ENCODE measurements around the gene CROCC. TPM values are rescaled to one million over a fixed set of nuclear protein-coding genes. Genes with fewer than 3 reads are reported as not detected.

Gene CROCC
- total and polyA plus RNA-seq, 9 of the 15 experiments (the other 6 are each of a cell fraction or from before 2014, with no cell fraction given): 0.17 to 15.4 (median 7.6) TPM

GRCh38 chr1:16958475-16958874 is 36.7 kb downstream of the CROCC start:
- Histone ChIP-seq H3K9me3 (replicated peaks; ENCODE audit: control insufficient read depth, insufficient read depth, low read depth, low read length) (no peaks in the 10 kb centered on the region), H3K9ac (ENCODE audit: insufficient read depth in 1 of 2, low read depth in 2 of 2, low read length in 2 of 2) (no peak overlapping the region), H3K79me2 (ENCODE audit: control insufficient read depth, insufficient read depth, low read length) (no peaks in the 10 kb centered on the region), H3K27ac (ENCODE audit: extremely low read depth, low read depth, low read length) (no peak overlapping the region), H3K27me3 (ENCODE audit: control insufficient read depth in 2 of 2, insufficient read depth in 2 of 2, low read length in 2 of 2) (peaks cover 15 to 32% of the 10 kb centered on the region in 2 experiments; a peak in 4 of 5 replicates), H3K36me3 (ENCODE audit: control insufficient read depth, insufficient read depth, low read length) (no peaks in the 10 kb centered on the region), H3K9me1 (ENCODE audit: control insufficient read depth, insufficient read depth, low read length) (no peaks in the 10 kb centered on the region), H2AFZ (ENCODE audit: low read depth, low read length) (no peak overlapping the region), H3K4me2 (ENCODE audit: insufficient read depth, low read length) (no peak overlapping the region), H4K20me1 (replicated peaks; ENCODE audit: control insufficient read depth, insufficient read depth, low read length) (peaks cover 16% of the 10 kb centered on the region; the same call in 1 of the 2 replicates), H3K4me3 (no peak overlapping the region), H3K4me1 (replicated peaks in 1 of 2; ENCODE audit: control insufficient read depth in 2 of 2, insufficient read depth in 2 of 2, low read length in 2 of 2) (peaks cover 0 to 33% of the 10 kb centered on the region in 2 experiments; a peak in 2 of 5 replicates)
- ATAC-seq (no peak), DNase-seq (ENCODE audit: extremely low read depth in 1 of 4, low spot score in 3 of 4) (no peak), FAIRE-seq (no peak)
- BruUV-seq (replicated peaks): no TSS peak
- WGBS (ENCODE audit: insufficient coverage, low coverage, missing lambda C conversion rate): 64% methylated on average over 12 of the region's 12 CpGs
- intact Hi-C loops (cut with micrococcal nuclease) (no loop called here), in situ Hi-C loops (cut with MboI) (loop anchor here (5.0 kb wide), 1 partner anchor 94 kb away; the partner anchor contains the start of gene SDHB)
- POLR2A ChIA-PET: no interaction called here
- CTCF ChIA-PET (ENCODE audit: low intra/inter-chr PET ratio): no interaction called here
- TF ChIP-seq SMARCB1 (IDR thresholded peaks at IDR 0.05; ENCODE audit: insufficient read length, low read depth) (no peak), GTF2B (IDR thresholded peaks at IDR 0.05; ENCODE audit: extremely low read depth, insufficient read length) (no peak), CREBBP (IDR thresholded peaks at IDR 0.05; ENCODE audit: low read depth, low read length) (no peak), HMGN3 (IDR thresholded peaks at IDR 0.05; ENCODE audit: borderline replicate concordance, extremely low read depth, insufficient read length, low read depth, low read length) (no peak), ADNP (tag; IDR thresholded peaks at IDR 0.05) (no peak), MCM3 (IDR thresholded peaks at IDR 0.05) (no peak)
